Stimulated activated CD4-positive, alpha-beta T cell treated with anti-CD3 and anti-CD28 coated beads, Interleukin-1b, Interleukin-23, amount 100 ng/mL, for 4 hours (primary cell): Measurements from ENCODE around the gene PLCH2.
"Not testable (repeated sequence)": the region's sequence is repeated elsewhere in the genome, so short reads cannot be mapped to it uniquely, and the experiment has no call there.

Experiments
- DNase-seq, 2 donors: peaks; one replicate each; pipeline ENCODE4 v3.0.0-alpha.2; 2020; ENCODE audit warnings: low read depth in 2 of 2

The PLCH2 gene

GRCh38 chr1:2476061-2476999 is at the start of gene PLCH2:
PLCH2 (plus strand) TSS chr1:2476289; CDS start chr1:2476589, 300 bp downstream.
- DNase-seq, result no peak

- no peak for DNase-seq
These were observed 49.5 kb upstream of the PLCH2 start for GRCh38 chr1:2426540-2426939.

DNA sequence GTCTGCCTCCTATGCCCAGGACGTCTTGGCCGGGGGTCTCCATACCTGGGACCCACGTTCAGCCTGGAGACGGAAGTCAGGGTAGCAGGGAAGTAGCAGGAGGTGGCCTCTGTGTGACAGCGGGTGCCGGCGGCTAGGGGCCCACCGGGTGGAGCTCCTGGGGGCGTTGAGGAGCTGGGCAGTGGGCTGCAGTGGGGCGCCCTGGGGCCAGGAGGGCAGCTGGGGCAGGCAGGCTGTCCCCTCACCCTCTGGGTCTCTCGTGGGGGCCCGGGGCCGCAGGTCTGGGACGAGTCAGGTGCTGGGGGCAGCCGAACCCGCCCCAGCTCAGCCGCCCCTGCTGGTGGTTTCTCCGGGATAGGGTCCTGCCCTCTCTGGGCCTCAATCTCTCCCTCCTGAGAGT is 49.0 kb upstream of the PLCH2 start:
- DNase-seq, result no peak

- DNase-seq, result no peak
These were observed 48.1 kb upstream of the PLCH2 start for GRCh38 chr1:2427976-2428375.

- no peak for DNase-seq
These were observed 47.6 kb upstream of the PLCH2 start for GRCh38 chr1:2428490-2428889.

GRCh38 chr1:2429780-2430591 is 46.1 kb upstream of the PLCH2 start:
- DNase-seq, result no peak

GRCh38 chr1:2430592-2430973 is 45.5 kb upstream of the PLCH2 start:
- DNase-seq, result no peak

DNA sequence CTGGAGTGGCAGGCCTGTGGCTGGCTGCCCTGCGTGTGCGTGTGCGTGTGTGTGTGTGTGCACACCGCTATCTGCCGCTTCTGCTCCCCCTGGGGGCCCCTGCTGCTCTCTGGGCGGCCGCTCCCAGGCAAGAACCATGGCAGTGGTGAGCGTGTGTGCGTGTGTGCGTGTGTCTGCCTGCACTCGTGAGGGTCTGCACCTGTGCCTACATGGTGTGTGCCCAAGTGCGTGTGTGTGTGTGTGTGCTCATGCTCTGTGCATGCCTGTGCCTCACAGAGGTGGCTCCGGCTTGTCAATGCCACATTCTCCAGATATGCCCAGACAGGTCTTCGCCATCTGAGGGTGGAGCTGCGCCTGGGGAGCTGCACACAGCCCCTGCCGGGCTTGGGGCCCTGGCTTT is 45.0 kb upstream of the PLCH2 start:
- no peak for DNase-seq

DNA sequence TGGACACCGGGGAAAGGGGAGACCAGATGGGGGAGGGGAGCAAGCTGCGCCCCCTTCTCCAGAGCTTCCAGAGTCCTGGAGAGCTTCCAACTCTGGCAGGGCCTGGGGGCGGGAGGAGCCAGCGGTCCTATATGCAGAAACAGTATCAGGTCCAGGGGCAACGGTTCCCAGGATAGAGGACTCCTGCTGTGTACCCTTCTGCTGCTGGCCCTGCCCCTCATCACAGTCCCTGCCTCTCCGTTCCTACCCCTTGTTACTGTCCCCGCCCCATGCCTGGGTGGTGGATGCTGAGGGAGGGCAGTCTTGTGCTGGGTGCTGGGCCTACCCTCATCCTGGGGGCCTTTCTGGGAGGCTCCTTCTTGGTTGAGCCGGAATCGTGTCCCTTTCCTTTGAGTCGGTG is 44.6 kb upstream of the PLCH2 start:
- no peak for DNase-seq

DNA sequence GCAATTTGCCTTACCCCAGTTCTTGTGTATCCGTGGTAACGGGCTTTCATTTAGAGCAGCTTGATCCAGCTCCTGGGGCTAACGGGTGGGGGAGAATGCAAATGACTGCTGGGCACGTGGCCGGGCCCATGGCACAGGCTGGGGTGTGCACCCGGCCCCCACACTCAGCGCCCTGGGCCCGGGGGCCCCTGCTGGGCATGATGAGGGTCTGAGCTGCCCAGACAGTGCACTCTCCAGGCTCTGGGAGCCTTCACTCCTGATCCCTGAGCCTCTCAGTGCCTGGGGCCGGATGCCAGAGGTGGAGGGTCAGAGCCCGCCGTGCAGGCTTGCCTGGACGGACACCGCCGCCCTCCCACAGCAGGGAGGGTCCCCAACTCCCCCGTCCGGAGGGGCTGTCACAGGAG is 43.6 kb upstream of the PLCH2 start:
- no peak for DNase-seq

- DNase-seq, result no peak
These were observed 42.9 kb upstream of the PLCH2 start for GRCh38 chr1:2433196-2433595.

- no peak for DNase-seq
These were observed 42.0 kb upstream of the PLCH2 start for GRCh38 chr1:2433936-2434655.

GRCh38 chr1:2435091-2435490 is 41.0 kb upstream of the PLCH2 start:
- DNase-seq, result no peak

GRCh38 chr1:2435746-2436355 is 40.2 kb upstream of the PLCH2 start:
- no peak for DNase-seq

DNA sequence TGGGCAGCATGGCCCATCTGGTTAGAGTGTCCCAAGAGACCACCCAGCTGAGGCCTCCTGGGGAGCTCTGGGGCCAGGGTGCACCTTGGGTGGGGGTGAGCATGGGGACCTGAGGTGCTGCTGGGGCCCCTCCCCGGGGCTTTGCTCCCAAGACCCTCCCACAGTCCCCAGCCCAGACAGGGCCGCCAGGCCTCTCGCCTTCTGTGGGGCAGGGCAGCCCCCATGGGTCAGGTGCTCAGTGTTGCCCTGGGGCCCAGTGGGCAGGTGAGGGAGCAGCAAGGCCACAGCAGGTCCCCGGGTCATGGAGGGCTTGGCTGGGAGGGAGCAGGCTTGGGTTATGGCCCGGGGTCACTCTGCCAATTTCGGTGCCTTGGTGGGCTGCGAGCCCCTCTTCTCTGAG is 39.2 kb upstream of the PLCH2 start:
- no peak for DNase-seq

DNA sequence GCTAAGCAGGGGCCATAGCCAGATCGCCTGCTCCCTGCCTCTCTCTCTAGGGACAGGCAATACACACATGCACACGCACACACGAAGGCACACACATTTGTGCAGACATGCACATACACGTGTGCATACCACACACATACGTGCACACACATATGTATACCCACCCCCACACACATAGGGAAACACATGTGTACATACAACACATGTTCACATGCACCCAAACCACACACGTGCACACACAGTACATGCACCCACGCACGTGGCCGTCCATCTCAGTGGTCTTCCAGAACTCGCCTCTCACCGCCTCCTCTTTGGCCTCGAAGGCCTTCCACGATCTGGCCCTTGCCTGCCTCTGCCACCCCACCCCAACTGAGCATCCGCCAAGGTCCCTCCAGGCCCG is 38.5 kb upstream of the PLCH2 start:
- no peak for DNase-seq

DNA sequence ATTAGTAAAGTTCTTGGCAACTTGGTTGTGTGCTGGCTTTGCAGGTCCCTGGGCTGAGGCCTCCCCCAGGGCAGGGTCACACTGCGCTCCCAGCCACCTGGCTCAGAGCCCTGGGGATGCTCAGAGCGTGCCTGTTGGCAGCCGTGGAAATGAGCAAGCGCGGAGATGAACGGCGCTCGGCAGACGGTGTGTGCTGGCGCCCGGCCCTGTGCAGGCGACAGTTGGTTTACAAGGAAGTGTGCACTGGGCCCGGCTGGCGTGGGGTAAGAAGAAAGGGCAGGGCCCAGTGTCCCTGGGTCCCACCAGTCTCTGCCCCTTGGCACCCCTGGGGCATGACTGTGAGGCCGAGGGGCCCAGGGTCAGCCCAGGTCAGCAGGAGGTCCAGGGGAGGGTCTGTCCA is 38.1 kb upstream of the PLCH2 start:
- no peak for DNase-seq

GRCh38 chr1:2438641-2439040 is 37.4 kb upstream of the PLCH2 start:
- DNase-seq, result no peak

DNA sequence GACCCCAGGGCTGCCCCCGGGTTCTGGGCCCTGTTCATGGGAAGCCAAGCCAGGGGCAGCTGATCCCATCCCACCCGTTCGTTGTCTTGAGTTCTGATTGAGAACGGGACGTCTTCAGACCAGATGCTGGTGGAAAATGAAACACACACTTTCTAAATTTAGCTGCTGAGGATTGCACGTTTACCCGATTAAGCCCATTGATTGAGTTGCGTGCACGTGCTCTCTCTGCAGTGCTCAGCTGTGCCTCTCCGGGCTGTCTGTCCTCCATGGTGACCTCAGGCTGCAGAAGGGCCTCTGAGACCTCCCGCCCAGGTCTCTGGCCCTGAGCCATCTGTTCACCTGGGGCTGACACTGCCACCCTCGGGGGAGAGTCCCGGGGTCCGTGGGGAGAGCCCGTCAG is 36.7 kb upstream of the PLCH2 start:
- no peak for DNase-seq

DNA sequence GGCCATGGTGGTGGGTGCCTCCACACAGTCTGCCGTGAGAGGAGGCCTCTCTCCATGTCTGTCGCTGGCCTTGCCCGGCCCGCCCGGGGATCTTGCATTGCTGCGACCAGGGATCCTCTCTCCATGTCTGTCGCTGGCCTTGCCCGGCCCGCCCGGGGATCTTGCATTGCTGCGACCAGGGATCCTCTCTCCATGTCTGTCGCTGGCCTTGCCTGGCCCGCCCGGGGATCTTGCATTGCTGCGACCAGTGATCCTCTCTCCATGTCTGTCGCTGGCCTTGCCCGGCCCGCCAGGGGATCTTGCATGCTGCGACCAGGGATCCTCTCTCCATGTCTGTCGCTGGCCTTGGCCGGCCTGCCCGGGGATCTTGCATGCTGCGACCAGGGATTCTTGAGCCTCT is 35.7 kb upstream of the PLCH2 start:
- DNase-seq, result not testable (repeated sequence)

DNA sequence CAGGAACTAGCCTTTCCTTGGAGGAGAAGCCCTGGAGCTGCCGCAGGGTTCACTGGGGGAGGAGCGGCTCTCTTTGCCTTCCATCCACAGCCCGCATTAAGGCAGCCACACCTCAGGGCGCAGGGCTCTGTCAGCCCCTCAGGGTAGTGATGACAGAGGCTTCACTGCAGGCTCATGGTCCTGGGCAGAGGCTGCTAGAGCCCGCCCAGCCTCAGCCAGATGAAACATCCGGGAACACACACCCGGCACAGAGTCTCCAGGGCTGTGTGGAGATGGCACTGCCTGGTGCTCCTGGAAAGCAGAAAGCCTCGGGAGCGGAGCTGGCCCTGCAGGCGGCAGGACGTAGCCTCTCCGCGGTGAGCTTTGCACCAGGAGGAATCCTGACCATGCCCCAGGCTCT is 34.3 kb upstream of the PLCH2 start:
- no peak for DNase-seq

GRCh38 chr1:2442661-2443060 is 33.4 kb upstream of the PLCH2 start:
- DNase-seq, result no peak
